Ovary (tissue), 9 donors: ENCODE results near the gene EDN3. TPM values are rescaled to one million over a fixed set of nuclear protein-coding genes. Genes with fewer than 3 reads are reported as not detected.

Source experiments
- DNase-seq, 5 donors: peaks; one replicate each; pipeline ENCODE4 v3.0.0-alpha.2; 2019 to 2020
- H3K27ac ChIP-seq, 2 donors: fragments of 200-600 bp; one replicate each; pipeline versions ENCODE4 v1.5.1 to v1.8.0; 2019 to 2022
- H3K27me3 ChIP-seq: fragments of 200-600 bp; one replicate; pipeline ENCODE4 v1.8.0; 2022
- H3K36me3 ChIP-seq: fragments of 200-600 bp; sonication (generic); one replicate; pipeline ENCODE4 v1.5.1; 2019
- H3K4me1 ChIP-seq: one replicate; pipeline ENCODE4 v1.8.1; 2013; ENCODE audit warnings: mild to moderate bottlenecking, moderate library complexity; ENCODE audit not compliant: insufficient read depth
- H3K4me3 ChIP-seq: fragments of 200-600 bp; sonication (generic); one replicate; pipeline ENCODE4 v1.5.1; 2017
- H3K9me3 ChIP-seq, 2 donors: fragments of 200-600 bp in 1 of 2; sonication (generic) in 1 of 2; one replicate each; pipeline versions ENCODE4 v1.5.1 to v1.8.1; 2013 to 2019; ENCODE audit warnings: mild to moderate bottlenecking in 1 of 2, moderate library complexity in 1 of 2
- EP300 ChIP-seq: sonication (generic); formaldehyde crosslinking; IDR thresholded peaks from one replicate; pipeline ENCODE4 v1.6.1; 2017; ENCODE audit warnings: antibody characterized with exemption
- POLR2A ChIP-seq: fragments of 450-650 bp; IDR thresholded peaks from one replicate; pipeline ENCODE4 v1.6.1; 2017; ENCODE audit warnings: antibody characterized with exemption, mild to moderate bottlenecking, moderate library complexity
- WGBS, 3 donors: extraction: QIAGEN DNeasy Blood & Tissue Kit in 1 of 3; methylation state at CpG; one replicate each; pipeline versions ENCODE4 v1.1.5 to v1.1.7; 2013 to 2017; 5-methylcytosine and 5-hydroxymethylcytosine counted together
- intact Hi-C, 4 donors: fragments of 100-400 bp; cut with DNase I; formaldehyde crosslinking; loops; one replicate each; pipeline versions ENCODE4 v1.11.0 to v1.15.1; 2022 to 2023
- polyA plus RNA-seq, 2 donors: library from polyadenylated mRNA; stranded (reverse); fragments of 200-250 nt in 1 of 2; fragments of 350-450 nt in 1 of 2; fragmentation: Illumina TruSeq in 1 of 2; extraction: RNeasy Lipid Tissue Mini Kit (QIAGEN cat#74804) in 1 of 2; gene quantifications; one replicate each; pipeline ENCODE4 v1.2.3, GENCODE V29; 2013 to 2014
- total RNA-seq, 7 donors: library from RNA; depleted of rRNA in 2 of 7; stranded (reverse); fragments of >200 nt in 2 of 7; fragmentation: NEBNext Ultra II Directional in 3 of 7; extraction: Animal tissue kit (Norgen Biotek cat#: 25700) in 3 of 7; gene quantifications; one replicate each; pipeline versions ENCODE4 v1.1.0 to v1.2.4, GENCODE V29; 2016 to 2023
- TF ChIP-seq, protein P1 (sequence below), 3 donors: fragments of 450-650 bp in 2 of 3; fragments of 200-600 bp in 1 of 3; IDR thresholded peaks; one replicate each; pipeline versions ENCODE4 v1.5.1 to v1.8.0; 2016 to 2022; ENCODE audit warnings: antibody characterized with exemption in 3 of 3, mild to moderate bottlenecking in 1 of 3
- donor health status: DM: no; HTN: no; CAD: no; lungs with moderate emphysema.
- donor health status: DM: no; HTN: no; CAD: no.
- donor health status: Bipolar disorder and iron deficiency.
- donor health status: DM: yes; HTN: yes; CAD: no.
- donor health status: DM: no; HTN: no; CAD: no.
- donor health status: DM: yes; HTN: yes; CAD: no.

Gene EDN3
- total and polyA plus RNA-seq, 9 donors, result 0.18 to 6.4 (median 0.57) TPM; not detected in 2

DNA sequence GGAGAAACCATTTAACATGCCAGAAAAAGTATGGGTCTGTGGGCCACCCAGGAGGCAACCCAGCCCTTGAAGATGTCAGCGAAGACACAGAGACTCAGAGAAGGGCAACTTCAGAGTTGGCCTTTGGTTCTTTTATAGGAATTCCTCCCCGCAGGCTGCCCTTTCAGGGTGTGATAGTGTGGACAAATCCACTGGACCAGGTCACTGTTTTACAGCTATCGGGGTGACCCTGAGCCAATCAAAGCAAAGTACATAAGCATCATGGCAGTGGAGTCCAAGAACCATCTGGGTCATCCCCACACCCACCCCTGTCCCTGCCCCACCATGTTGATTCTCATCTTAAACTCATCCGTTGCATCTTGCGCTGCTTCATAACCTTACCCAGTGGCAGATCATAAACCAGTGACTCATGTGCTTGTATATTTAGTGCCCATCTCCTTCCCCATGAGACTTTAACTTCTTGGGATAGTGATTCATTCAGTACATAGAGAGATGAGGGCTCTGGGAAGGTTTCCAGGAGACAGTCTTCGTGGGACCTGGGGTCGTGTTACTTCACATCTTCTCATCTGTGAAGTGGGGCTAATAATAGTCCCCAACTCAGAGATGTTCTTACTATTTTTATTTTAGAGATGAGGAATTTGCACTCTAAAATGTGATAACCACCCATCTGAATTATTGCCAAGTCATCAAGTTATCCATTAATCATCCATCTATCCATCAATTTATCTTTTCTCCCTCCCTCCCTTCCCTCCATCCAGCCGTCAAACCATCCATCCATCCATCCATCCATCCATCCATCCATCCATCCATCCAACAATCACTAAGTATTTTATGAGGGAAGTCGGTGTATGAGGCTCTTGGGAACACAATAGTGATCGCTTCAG, 51.0 kb downstream of the EDN3 start:
- no peak for DNase-seq
- Histone ChIP-seq H3K27ac (no peak overlapping the region), H3K4me1 (no peaks in the 10 kb centered on the region), H3K4me3 (no peak overlapping the region), H3K9me3 (no peaks in the 10 kb centered on the region), H3K27me3 (no peaks in the 10 kb centered on the region), H3K36me3 (no peaks in the 10 kb centered on the region)
- WGBS, 3 donors, result 72 to 89% (median 82%) methylated on average over 10 of the region's 10 CpGs
- TF ChIP-seq POLR2A (no peak), EP300 (no peak)
- TF ChIP-seq, protein P1, sequence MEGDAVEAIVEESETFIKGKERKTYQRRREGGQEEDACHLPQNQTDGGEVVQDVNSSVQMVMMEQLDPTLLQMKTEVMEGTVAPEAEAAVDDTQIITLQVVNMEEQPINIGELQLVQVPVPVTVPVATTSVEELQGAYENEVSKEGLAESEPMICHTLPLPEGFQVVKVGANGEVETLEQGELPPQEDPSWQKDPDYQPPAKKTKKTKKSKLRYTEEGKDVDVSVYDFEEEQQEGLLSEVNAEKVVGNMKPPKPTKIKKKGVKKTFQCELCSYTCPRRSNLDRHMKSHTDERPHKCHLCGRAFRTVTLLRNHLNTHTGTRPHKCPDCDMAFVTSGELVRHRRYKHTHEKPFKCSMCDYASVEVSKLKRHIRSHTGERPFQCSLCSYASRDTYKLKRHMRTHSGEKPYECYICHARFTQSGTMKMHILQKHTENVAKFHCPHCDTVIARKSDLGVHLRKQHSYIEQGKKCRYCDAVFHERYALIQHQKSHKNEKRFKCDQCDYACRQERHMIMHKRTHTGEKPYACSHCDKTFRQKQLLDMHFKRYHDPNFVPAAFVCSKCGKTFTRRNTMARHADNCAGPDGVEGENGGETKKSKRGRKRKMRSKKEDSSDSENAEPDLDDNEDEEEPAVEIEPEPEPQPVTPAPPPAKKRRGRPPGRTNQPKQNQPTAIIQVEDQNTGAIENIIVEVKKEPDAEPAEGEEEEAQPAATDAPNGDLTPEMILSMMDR (IDR thresholded peaks at IDR 0.05), result no peak
- intact Hi-C loops, result no loop called here

DNA sequence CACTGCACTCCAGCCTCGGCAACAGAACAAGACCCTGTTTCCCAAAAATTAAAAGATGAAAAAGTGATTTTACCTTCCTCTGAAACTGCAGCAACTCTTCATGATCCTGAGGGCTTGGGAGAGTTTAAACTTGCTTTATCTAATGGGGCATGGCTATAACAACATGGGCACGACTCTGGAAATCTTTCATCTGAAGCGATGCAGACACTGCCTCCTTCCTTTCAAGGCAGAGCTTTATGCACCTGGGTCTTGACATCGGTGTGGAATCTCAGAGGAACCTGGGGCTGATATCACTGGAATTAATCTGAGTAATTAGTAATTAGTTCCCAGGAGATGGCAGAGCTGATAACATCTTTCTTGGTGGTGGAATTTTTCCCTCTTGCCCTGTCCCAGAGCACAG, 52.1 kb downstream of the EDN3 start:
- Histone ChIP-seq H3K4me1 (no peaks in the 10 kb centered on the region), H3K9me3 (no peaks in the 10 kb centered on the region), H3K27ac (no peak overlapping the region), H3K36me3 (no peaks in the 10 kb centered on the region), H3K4me3 (no peak overlapping the region), H3K27me3 (no peaks in the 10 kb centered on the region)
- TF ChIP-seq EP300 (no peak), POLR2A (no peak)
- TF ChIP-seq, protein P1 (IDR thresholded peaks at IDR 0.05), result no peak
- WGBS, 3 donors, result 66 to 77% (median 71%) methylated on average over 4 of the region's 4 CpGs
- no peak for DNase-seq
- intact Hi-C loops, result no loop called here

DNA sequence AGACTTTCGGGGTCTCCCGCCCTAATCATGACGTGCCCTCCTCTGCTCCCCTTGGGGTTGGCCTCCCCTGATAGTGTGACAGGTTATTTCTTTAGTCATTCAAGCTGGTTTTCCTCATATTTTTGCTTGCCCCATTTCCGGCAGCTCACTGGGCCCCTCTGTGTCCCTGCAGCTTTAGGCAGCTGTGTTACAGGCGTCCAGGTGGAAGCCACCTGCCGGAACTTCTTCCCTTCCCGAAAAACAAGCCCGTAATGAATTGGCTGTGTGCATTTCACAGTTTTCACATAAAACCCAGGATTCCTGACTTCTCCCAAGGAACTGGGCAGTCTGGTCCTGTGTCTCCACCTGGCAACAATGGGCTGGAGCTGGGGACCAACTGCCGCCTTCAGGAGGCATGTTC, 52.6 kb downstream of the EDN3 start:
- no peak overlapping the region for H3K4me3 ChIP-seq
- H3K9me3 ChIP-seq, result no peaks in the 10 kb centered on the region
- no peaks in the 10 kb centered on the region for H3K4me1 ChIP-seq
- no peaks in the 10 kb centered on the region for H3K36me3 ChIP-seq
- no peak overlapping the region for H3K27ac ChIP-seq
- TF ChIP-seq, protein P1 (IDR thresholded peaks at IDR 0.05), result no peak
- TF ChIP-seq POLR2A (no peak), EP300 (no peak)
- intact Hi-C loops, result no loop called here
- no peak for DNase-seq
- WGBS, 3 donors, result 72 to 84% (median 72%) methylated on average over 9 of the region's 9 CpGs
- H3K27me3 ChIP-seq, result no peaks in the 10 kb centered on the region

DNA sequence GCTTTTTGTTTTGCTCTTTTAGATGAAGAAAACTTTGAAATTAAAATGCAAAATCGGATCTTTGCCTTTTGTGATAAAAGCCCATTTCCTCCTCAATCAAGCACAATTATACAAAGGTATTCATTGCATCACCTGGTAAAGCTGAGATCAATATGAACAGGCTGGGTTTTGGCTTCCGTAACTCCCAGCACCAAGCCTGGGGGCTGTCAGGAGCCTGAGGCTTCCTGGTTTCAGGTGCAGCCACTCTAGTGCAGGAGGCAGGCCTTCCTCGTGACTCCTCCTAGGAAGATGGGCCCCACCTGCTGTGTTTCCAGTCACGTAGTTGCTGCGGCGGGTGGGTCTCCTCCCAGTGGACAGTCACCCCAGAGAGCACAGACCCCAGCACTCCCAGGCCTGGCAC, 54.0 kb downstream of the EDN3 start:
- WGBS, 3 donors, result 73 to 88% (median 80%) methylated on average over 6 of the region's 6 CpGs
- no peaks in the 10 kb centered on the region for H3K9me3 ChIP-seq
- no peak overlapping the region for H3K4me3 ChIP-seq
- intact Hi-C loops, result no loop called here
- no peak for DNase-seq
- H3K27ac ChIP-seq, result no peak overlapping the region
- H3K27me3 ChIP-seq, result no peaks in the 10 kb centered on the region
- TF ChIP-seq, protein P1 (IDR thresholded peaks at IDR 0.05), result no peak
- TF ChIP-seq EP300 (no peak), POLR2A (no peak)
- H3K4me1 ChIP-seq, result no peaks in the 10 kb centered on the region
- H3K36me3 ChIP-seq, result no peaks in the 10 kb centered on the region
